ENCODE results near the gene PTPRD. TPM values are rescaled to one million over a fixed set of nuclear protein-coding genes. Genes with fewer than 3 reads are reported as not detected.
A peak's percentile ranks its signal among the peaks of the same experiment; 100 is the strongest.

Gene PTPRD
- total and polyA plus RNA-seq, 9 donors: 45.2 to 104 (median 80.0) TPM

- Histone ChIP-seq H3K36me3 (ENCODE audit: control insufficient read depth, insufficient read depth, low read length) (no peaks in the 10 kb centered on the region), H3K4me1 (ENCODE audit: control insufficient read depth, insufficient read depth, low read length) (no peaks in the 10 kb centered on the region), H3K27ac (ENCODE audit: low read length) (no peak overlapping the region), H3K4me3 (ENCODE audit: low read length) (no peak overlapping the region), H3K27me3 (ENCODE audit: control insufficient read depth, insufficient read depth, low read length) (no peaks in the 10 kb centered on the region), H3K9me3 (replicated peaks; ENCODE audit: control insufficient read depth, low read depth, low read length) (no peaks in the 10 kb centered on the region)
- DNase-seq: no peak
These were observed 2040.6 kb downstream of the PTPRD start for GRCh38 chr9:8572209-8572608.

GRCh38 chr9:8571643-8572042, 2041.2 kb downstream of the PTPRD start:
- WGBS (ENCODE audit: insufficient coverage): no CpG with 5 or more reads among the region's 2 CpGs
- DNase-seq: no peak
- H3K4me3 ChIP-seq (ENCODE audit: low read length): no peak overlapping the region

GRCh38 chr9:8570776-8571175, 2042.0 kb downstream of the PTPRD start:
- Histone ChIP-seq H3K36me3 (ENCODE audit: control insufficient read depth, insufficient read depth, low read length) (no peaks in the 10 kb centered on the region), H3K9me3 (replicated peaks; ENCODE audit: control insufficient read depth, low read depth, low read length) (no peaks in the 10 kb centered on the region), H3K27ac (ENCODE audit: low read length) (no peak overlapping the region), H3K4me3 (ENCODE audit: low read length) (no peak overlapping the region), H3K27me3 (ENCODE audit: control insufficient read depth, insufficient read depth, low read length) (no peaks in the 10 kb centered on the region), H3K4me1 (ENCODE audit: control insufficient read depth, insufficient read depth, low read length) (no peaks in the 10 kb centered on the region)
- DNase-seq: no peak
- WGBS (ENCODE audit: insufficient coverage): 95% methylated on average over 3 of the region's 3 CpGs

More at GRCh38 chr9:8571643-8572042, 2041.2 kb downstream of the PTPRD start:
- no peak overlapping the region for H3K27ac ChIP-seq (ENCODE audit: low read length)
- H3K36me3 ChIP-seq (ENCODE audit: control insufficient read depth, insufficient read depth, low read length): no peaks in the 10 kb centered on the region
- H3K4me1 ChIP-seq (ENCODE audit: control insufficient read depth, insufficient read depth, low read length): no peaks in the 10 kb centered on the region
- H3K27me3 ChIP-seq (ENCODE audit: control insufficient read depth, insufficient read depth, low read length): no peaks in the 10 kb centered on the region
- H3K9me3 ChIP-seq (replicated peaks; ENCODE audit: control insufficient read depth, low read depth, low read length): no peaks in the 10 kb centered on the region

DNA sequence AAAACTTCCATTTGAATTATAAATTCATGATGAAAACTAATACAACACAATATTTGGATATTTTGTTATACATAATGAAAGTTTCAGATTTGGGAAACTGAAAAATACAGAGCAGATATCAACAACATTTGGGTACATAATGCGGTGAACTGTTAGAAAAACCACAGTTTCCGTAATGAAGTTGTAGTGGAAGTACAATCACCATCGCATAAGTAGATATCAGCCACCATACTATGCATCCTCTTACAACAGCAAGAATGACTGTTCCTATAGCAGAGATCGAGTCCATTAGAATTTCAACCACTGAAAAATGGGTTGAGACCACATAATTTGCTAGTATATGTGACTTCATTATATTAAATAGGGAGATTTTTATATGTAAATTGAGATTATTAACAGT, 2043.0 kb downstream of the PTPRD start:
- Histone ChIP-seq H3K4me3 (ENCODE audit: low read length) (no peak overlapping the region), H3K27ac (ENCODE audit: low read length) (no peak overlapping the region)
- WGBS (ENCODE audit: insufficient coverage): no CpG with 5 or more reads among the region's 4 CpGs

DNA sequence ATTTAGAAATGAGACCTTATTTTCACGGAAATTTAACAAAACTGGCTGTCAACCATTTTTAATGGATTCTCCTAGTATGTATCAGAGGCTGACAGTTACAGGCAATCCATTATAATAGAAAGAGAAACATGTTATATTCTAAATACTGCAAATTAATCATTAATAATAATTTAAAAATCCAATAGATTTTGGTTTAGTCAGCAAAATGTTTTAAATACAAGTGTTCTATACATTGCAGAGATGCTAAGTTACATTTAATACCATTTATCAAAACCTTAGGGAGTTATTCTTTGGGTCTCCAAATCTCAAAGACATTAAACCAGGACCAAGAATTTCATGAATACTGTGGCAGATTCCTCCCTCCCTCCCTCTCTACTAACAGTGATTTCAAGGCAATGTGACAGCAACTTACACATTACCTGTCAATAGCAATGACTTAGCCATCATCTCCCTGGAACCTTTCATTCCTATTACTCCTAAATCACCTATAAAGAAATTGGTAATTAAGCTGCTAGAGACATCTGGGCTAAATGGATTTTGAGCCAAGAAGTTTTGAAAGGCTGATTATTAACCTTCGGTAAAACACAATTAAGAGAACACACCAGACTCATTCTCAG, 2044.7 kb downstream of the PTPRD start:
- no peak for DNase-seq
- Histone ChIP-seq H3K4me3 (ENCODE audit: low read length) (no peak overlapping the region), H3K36me3 (ENCODE audit: control insufficient read depth, insufficient read depth, low read length) (no peaks in the 10 kb centered on the region), H3K4me1 (ENCODE audit: control insufficient read depth, insufficient read depth, low read length) (no peaks in the 10 kb centered on the region), H3K9me3 (replicated peaks; ENCODE audit: control insufficient read depth, low read depth, low read length) (no peaks in the 10 kb centered on the region), H3K27me3 (ENCODE audit: control insufficient read depth, insufficient read depth, low read length) (no peaks in the 10 kb centered on the region), H3K27ac (ENCODE audit: low read length) (no peak overlapping the region)
- no CpG with 5 or more reads among the region's 2 CpGs for WGBS (ENCODE audit: insufficient coverage)

More for the DNA sequence above, 2043.0 kb downstream of the PTPRD start:
- Histone ChIP-seq H3K9me3 (replicated peaks; ENCODE audit: control insufficient read depth, low read depth, low read length) (no peaks in the 10 kb centered on the region), H3K27me3 (ENCODE audit: control insufficient read depth, insufficient read depth, low read length) (no peaks in the 10 kb centered on the region), H3K36me3 (ENCODE audit: control insufficient read depth, insufficient read depth, low read length) (no peaks in the 10 kb centered on the region), H3K4me1 (ENCODE audit: control insufficient read depth, insufficient read depth, low read length) (no peaks in the 10 kb centered on the region)
- DNase-seq: no peak

DNA sequence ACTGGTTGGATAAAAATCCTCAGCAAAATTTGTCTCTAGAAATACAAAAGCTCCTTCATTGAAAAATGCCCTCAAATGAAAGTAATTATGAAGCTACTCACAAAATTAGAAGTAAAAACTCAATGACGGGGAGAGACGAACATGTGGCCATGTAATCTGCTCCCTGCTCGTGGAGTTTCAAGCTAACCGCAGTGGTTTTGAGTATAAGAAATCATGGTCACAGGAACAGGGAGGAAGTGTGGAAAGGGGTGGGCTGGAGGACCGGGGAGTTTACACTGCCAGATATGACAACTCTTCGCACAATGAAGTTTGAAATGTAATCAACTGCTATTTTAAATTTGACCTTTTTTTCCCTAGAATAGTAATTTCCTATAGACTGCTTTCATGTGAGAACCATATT, 2047.8 kb downstream of the PTPRD start:
- no peak overlapping the region for H3K27ac ChIP-seq (ENCODE audit: low read length)
- no peaks in the 10 kb centered on the region for H3K27me3 ChIP-seq (ENCODE audit: control insufficient read depth, insufficient read depth, low read length)
- H3K9me3 ChIP-seq (replicated peaks; ENCODE audit: control insufficient read depth, low read depth, low read length): no peaks in the 10 kb centered on the region
- no peaks in the 10 kb centered on the region for H3K36me3 ChIP-seq (ENCODE audit: control insufficient read depth, insufficient read depth, low read length)
- H3K4me3 ChIP-seq (ENCODE audit: low read length): no peak overlapping the region
- WGBS (ENCODE audit: insufficient coverage): no CpG with 5 or more reads among the region's 6 CpGs
- no peaks in the 10 kb centered on the region for H3K4me1 ChIP-seq (ENCODE audit: control insufficient read depth, insufficient read depth, low read length)
- DNase-seq: no peak

GRCh38 chr9:8560560-8561525, 2052.0 kb downstream of the PTPRD start:
- no peaks in the 10 kb centered on the region for H3K9me3 ChIP-seq (replicated peaks; ENCODE audit: control insufficient read depth, low read depth, low read length)
- no peak overlapping the region for H3K4me3 ChIP-seq (ENCODE audit: low read length)
- no peak overlapping the region for H3K27ac ChIP-seq (ENCODE audit: low read length)
- 74% methylated on average over 2 of the region's 6 CpGs for WGBS (ENCODE audit: insufficient coverage)
- no peak for DNase-seq
- H3K27me3 ChIP-seq (ENCODE audit: control insufficient read depth, insufficient read depth, low read length): no peaks in the 10 kb centered on the region
- no peaks in the 10 kb centered on the region for H3K4me1 ChIP-seq (ENCODE audit: control insufficient read depth, insufficient read depth, low read length)
- no peaks in the 10 kb centered on the region for H3K36me3 ChIP-seq (ENCODE audit: control insufficient read depth, insufficient read depth, low read length)

GRCh38 chr9:8558176-8558575, 2054.6 kb downstream of the PTPRD start:
- no peaks in the 10 kb centered on the region for H3K9me3 ChIP-seq (replicated peaks; ENCODE audit: control insufficient read depth, low read depth, low read length)
- WGBS (ENCODE audit: insufficient coverage): 80% methylated on average over 2 of the region's 2 CpGs
- no peaks in the 10 kb centered on the region for H3K4me1 ChIP-seq (ENCODE audit: control insufficient read depth, insufficient read depth, low read length)
- H3K27ac ChIP-seq (ENCODE audit: low read length): no peak overlapping the region
- no peaks in the 10 kb centered on the region for H3K36me3 ChIP-seq (ENCODE audit: control insufficient read depth, insufficient read depth, low read length)
- DNase-seq: no peak
- no peaks in the 10 kb centered on the region for H3K27me3 ChIP-seq (ENCODE audit: control insufficient read depth, insufficient read depth, low read length)
- no peak overlapping the region for H3K4me3 ChIP-seq (ENCODE audit: low read length)

- peak; percentile 98 for DNase-seq
These were observed 2056.9 kb downstream of the PTPRD start for GRCh38 chr9:8555762-8556500.

DNA sequence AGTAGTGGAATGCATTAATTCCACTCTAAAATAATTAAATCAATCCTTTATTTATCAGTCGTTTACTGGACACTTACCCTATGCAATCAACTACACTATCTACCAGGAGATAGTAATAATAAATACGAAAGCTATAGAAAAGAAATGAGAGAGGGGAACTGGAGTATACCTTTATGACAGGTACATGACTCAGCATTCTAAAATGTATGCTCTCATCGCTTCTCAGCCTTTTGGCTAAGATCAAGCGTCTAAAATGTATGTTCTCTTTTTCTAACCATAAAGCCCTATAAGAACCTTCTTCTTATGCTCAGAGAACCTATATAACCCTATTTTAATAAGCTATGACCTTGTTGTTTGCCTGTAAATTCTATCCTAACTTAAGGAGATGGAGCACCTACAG, 2059.4 kb downstream of the PTPRD start:
- no peaks in the 10 kb centered on the region for H3K9me3 ChIP-seq (replicated peaks; ENCODE audit: control insufficient read depth, low read depth, low read length)
- WGBS (ENCODE audit: insufficient coverage): no CpG with 5 or more reads among the region's 4 CpGs
- no peaks in the 10 kb centered on the region for H3K4me1 ChIP-seq (ENCODE audit: control insufficient read depth, insufficient read depth, low read length)
- no peak overlapping the region for H3K27ac ChIP-seq (ENCODE audit: low read length)
- no peak overlapping the region for H3K4me3 ChIP-seq (ENCODE audit: low read length)
- no peak for DNase-seq
- H3K27me3 ChIP-seq (ENCODE audit: control insufficient read depth, insufficient read depth, low read length): no peaks in the 10 kb centered on the region
- peaks cover 2% of the 10 kb centered on the region for H3K36me3 ChIP-seq (ENCODE audit: control insufficient read depth, insufficient read depth, low read length)

More at GRCh38 chr9:8555762-8556500, 2056.9 kb downstream of the PTPRD start:
- WGBS (ENCODE audit: insufficient coverage): 21% methylated on average over 3 of the region's 4 CpGs
- Histone ChIP-seq H3K4me1 (ENCODE audit: control insufficient read depth, insufficient read depth, low read length) (no peaks in the 10 kb centered on the region), H3K36me3 (ENCODE audit: control insufficient read depth, insufficient read depth, low read length) (peaks cover 2% of the 10 kb centered on the region), H3K9me3 (replicated peaks; ENCODE audit: control insufficient read depth, low read depth, low read length) (no peaks in the 10 kb centered on the region), H3K27ac (ENCODE audit: low read length) (no peak overlapping the region), H3K27me3 (ENCODE audit: control insufficient read depth, insufficient read depth, low read length) (no peaks in the 10 kb centered on the region), H3K4me3 (ENCODE audit: low read length) (no peak overlapping the region)
